ENCODE results near the gene FGF14. TPM values are rescaled to one million over a fixed set of nuclear protein-coding genes. Genes with fewer than 3 reads are reported as not detected.

The FGF14 gene
- total RNA-seq, 1 donor from 2014 or later = 1.4 TPM

DNA sequence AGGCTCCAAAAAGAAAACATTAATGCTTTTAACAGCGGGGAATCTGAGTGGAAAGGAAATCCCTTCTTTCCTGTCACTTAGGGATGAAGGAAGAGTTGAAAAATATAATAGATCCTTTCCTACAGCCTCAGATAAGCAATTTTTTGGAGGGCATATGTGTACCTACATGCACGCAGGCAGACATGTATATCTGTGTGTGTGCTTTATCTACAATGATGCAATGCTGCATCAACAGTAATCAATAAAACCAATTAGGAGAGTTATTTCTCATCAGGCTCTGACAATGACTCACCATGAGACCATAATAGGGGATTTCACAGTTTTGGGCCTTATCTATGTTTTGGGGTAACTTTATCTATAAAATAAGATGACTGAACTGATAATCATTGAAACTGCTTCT, 505.3 kb downstream of the FGF14 start:
- TF ChIP-seq EZH2phosphoT487 (IDR thresholded peaks at IDR 0.05) (no peak), EZH2 (IDR thresholded peaks at IDR 0.05) (no peak), CTCF (IDR thresholded peaks at IDR 0.05) (no peak)
- Histone ChIP-seq H3F3A (ENCODE audit: low read depth) (no peaks in the 10 kb centered on the region), H3K4me1 (peaks cover 6% of the 10 kb centered on the region), H3K79me2 (ENCODE audit: low read depth) (no peaks in the 10 kb centered on the region), H3K36me3 (no peaks in the 10 kb centered on the region), H3K4me3 (no peak overlapping the region), H2AFZ (replicated peaks) (no peak overlapping the region), H3K4me2 (no peak overlapping the region), H3K9me3 (ENCODE audit: low read depth) (no peaks in the 10 kb centered on the region), H4K20me1 (ENCODE audit: low read depth) (no peaks in the 10 kb centered on the region), H3K9ac (no peak overlapping the region), H3K27ac (no peak overlapping the region), H3K27me3 (no peaks in the 10 kb centered on the region)
- Mint-ChIP-seq H3K9me3 (no peaks in the 10 kb centered on the region), H3K4me3 (no peak overlapping the region), H3K27me3 (ENCODE audit: insufficient read depth, low read depth) (peaks cover 3% of the 10 kb centered on the region), H3K4me1 (peaks cover 15% of the 10 kb centered on the region), H3K27ac (no peak overlapping the region), H3K36me3 (no peaks in the 10 kb centered on the region)
- no peak for DNase-seq (ENCODE audit: low spot score)

DNA sequence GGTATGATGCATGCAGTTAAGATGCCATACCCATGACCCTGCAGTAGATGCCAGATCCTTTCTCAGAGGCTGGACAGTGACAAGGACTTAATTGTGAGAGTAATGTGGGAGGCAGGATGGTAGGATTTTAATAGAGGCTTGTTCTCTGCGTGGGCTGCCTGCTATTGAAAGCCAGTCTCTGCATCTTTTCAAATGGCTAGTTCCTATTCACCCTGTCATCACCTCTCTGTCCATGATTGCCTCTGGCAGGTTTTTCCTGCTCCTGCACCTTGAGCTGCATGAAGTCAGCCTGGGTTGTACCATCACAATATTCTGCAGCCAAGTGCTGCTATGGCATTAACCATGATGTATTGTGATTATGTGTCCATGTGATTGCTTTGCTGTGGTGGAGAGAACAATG, 508.8 kb downstream of the FGF14 start:
- H3K4me2 ChIP-seq = no peak overlapping the region
- no peaks in the 10 kb centered on the region for H3F3A ChIP-seq (ENCODE audit: low read depth)
- H3K4me3 ChIP-seq = no peak overlapping the region
- H2AFZ ChIP-seq (replicated peaks) = no peak overlapping the region
- Mint-ChIP-seq H3K4me3 (no peak overlapping the region), H3K27me3 (ENCODE audit: insufficient read depth, low read depth) (peaks cover 5% of the 10 kb centered on the region), H3K4me1 (peaks cover 15% of the 10 kb centered on the region), H3K36me3 (no peaks in the 10 kb centered on the region), H3K27ac (no peak overlapping the region), H3K9me3 (no peaks in the 10 kb centered on the region)
- no peaks in the 10 kb centered on the region for H3K27me3 ChIP-seq
- H4K20me1 ChIP-seq (ENCODE audit: low read depth) = no peaks in the 10 kb centered on the region
- H3K9me3 ChIP-seq (ENCODE audit: low read depth) = no peaks in the 10 kb centered on the region
- H3K9ac ChIP-seq = no peak overlapping the region
- no peak overlapping the region for H3K27ac ChIP-seq
- no peak for TF ChIP-seq CTCF (IDR thresholded peaks at IDR 0.05)
- no peak for TF ChIP-seq EZH2 (IDR thresholded peaks at IDR 0.05)
- TF ChIP-seq EZH2phosphoT487 (IDR thresholded peaks at IDR 0.05) = no peak
- H3K79me2 ChIP-seq (ENCODE audit: low read depth) = no peaks in the 10 kb centered on the region
- no peak for DNase-seq (ENCODE audit: low spot score)
- no peaks in the 10 kb centered on the region for H3K36me3 ChIP-seq
- H3K4me1 ChIP-seq = peaks cover 6% of the 10 kb centered on the region

GRCh38 chr13:101892296-101892695, 509.6 kb downstream of the FGF14 start:
- DNase-seq (ENCODE audit: low spot score) = no peak
- TF ChIP-seq EZH2 (IDR thresholded peaks at IDR 0.05) (no peak), EZH2phosphoT487 (IDR thresholded peaks at IDR 0.05) (no peak), CTCF (IDR thresholded peaks at IDR 0.05) (no peak)
- Histone ChIP-seq H3K79me2 (ENCODE audit: low read depth) (no peaks in the 10 kb centered on the region), H3K4me1 (peaks cover 6% of the 10 kb centered on the region), H2AFZ (replicated peaks) (no peak overlapping the region), H3K9me3 (ENCODE audit: low read depth) (no peaks in the 10 kb centered on the region), H3K27ac (no peak overlapping the region), H3K27me3 (no peaks in the 10 kb centered on the region), H4K20me1 (ENCODE audit: low read depth) (no peaks in the 10 kb centered on the region), H3K36me3 (no peaks in the 10 kb centered on the region), H3K9ac (no peak overlapping the region), H3F3A (ENCODE audit: low read depth) (no peaks in the 10 kb centered on the region), H3K4me3 (no peak overlapping the region), H3K4me2 (peak overlapping the region; percentile 40)
- Mint-ChIP-seq H3K27me3 (ENCODE audit: insufficient read depth, low read depth) (peaks cover 5% of the 10 kb centered on the region), H3K27ac (no peak overlapping the region), H3K4me3 (no peak overlapping the region), H3K36me3 (no peaks in the 10 kb centered on the region), H3K9me3 (no peaks in the 10 kb centered on the region), H3K4me1 (peaks cover 15% of the 10 kb centered on the region)

All from neural progenitor cell (in vitro differentiated cells).